HL-60 (cell line): ENCODE data around the gene ACTC1.

Experiments
- DNase-seq, 2 experiments: peaks; one replicate each; pipeline ENCODE4 v3.0.0-alpha.2; 2010 to 2020; ENCODE audit warnings: low read depth in 1 of 2, low spot score in 1 of 2
- H3K27ac ChIP-seq: fragments of 250-450 bp; sonication (Bioruptor Pico); replicated peaks from 2 replicates; pipeline ENCODE4 v1.5.1; 2020; ENCODE audit warnings: mild to moderate bottlenecking, moderate library complexity
- H3K27me3 ChIP-seq: fragments of 250-450 bp; sonication (Bioruptor Pico); 2 replicates; pipeline ENCODE4 v1.5.1; 2021; ENCODE audit warnings: mild to moderate bottlenecking, moderate library complexity; ENCODE audit not compliant: insufficient read depth, poor library complexity, severe bottlenecking
- H3K4me3 ChIP-seq: replicated peaks from 2 replicates; pipeline ENCODE4 v1.5.1; 2011; ENCODE audit warnings: mild to moderate bottlenecking, control low read depth, low read length; ENCODE audit not compliant: insufficient read depth
- GABPA ChIP-seq: IDR thresholded peaks from 2 replicates; pipeline ENCODE4 v1.6.1; 2012; ENCODE audit warnings: low read depth
- POLR2AphosphoS5 ChIP-seq: IDR thresholded peaks from 2 replicates; pipeline ENCODE4 v1.6.1; 2012; ENCODE audit warnings: low read depth
- SPI1 ChIP-seq: IDR thresholded peaks from 2 replicates; pipeline ENCODE4 v1.6.1; 2012; ENCODE audit warnings: low read depth, mild to moderate bottlenecking, borderline replicate concordance
- TF ChIP-seq, protein P1 (sequence below): IDR thresholded peaks from 2 replicates; pipeline ENCODE4 v1.6.1; 2012; ENCODE audit warnings: low read depth; ENCODE audit not compliant: insufficient replicate concordance
- TF ChIP-seq, protein P2 (sequence below): IDR thresholded peaks from one replicate; pipeline ENCODE4 v1.5.1; 2011; ENCODE audit warnings: low read length, control low read depth, inconsistent platforms; ENCODE audit not compliant: insufficient read depth

The ACTC1 gene

DNA sequence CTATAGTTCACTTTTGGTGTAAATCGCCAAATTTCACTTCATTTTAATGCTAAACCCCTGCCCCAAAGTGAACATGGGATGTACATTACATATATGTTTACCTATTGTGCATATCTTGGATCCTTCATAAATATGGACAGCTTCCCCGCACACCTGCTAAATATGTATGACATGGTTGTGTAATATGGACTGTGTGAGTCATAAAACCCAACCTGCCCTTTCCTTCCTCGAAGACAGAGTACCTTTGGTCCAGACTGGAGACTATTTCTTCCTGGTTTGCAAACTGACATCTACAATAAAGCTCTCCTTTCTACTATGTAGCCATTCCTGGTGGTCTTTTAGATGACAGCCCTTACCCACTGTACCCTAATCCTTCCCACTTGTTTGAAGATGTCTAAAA lies 12.4 kb downstream of the ACTC1 start:
- Histone ChIP-seq H3K27ac (no peak overlapping the region), H3K4me3 (no peak overlapping the region), H3K27me3 (no peaks in the 10 kb centered on the region)
- TF ChIP-seq, protein P1, sequence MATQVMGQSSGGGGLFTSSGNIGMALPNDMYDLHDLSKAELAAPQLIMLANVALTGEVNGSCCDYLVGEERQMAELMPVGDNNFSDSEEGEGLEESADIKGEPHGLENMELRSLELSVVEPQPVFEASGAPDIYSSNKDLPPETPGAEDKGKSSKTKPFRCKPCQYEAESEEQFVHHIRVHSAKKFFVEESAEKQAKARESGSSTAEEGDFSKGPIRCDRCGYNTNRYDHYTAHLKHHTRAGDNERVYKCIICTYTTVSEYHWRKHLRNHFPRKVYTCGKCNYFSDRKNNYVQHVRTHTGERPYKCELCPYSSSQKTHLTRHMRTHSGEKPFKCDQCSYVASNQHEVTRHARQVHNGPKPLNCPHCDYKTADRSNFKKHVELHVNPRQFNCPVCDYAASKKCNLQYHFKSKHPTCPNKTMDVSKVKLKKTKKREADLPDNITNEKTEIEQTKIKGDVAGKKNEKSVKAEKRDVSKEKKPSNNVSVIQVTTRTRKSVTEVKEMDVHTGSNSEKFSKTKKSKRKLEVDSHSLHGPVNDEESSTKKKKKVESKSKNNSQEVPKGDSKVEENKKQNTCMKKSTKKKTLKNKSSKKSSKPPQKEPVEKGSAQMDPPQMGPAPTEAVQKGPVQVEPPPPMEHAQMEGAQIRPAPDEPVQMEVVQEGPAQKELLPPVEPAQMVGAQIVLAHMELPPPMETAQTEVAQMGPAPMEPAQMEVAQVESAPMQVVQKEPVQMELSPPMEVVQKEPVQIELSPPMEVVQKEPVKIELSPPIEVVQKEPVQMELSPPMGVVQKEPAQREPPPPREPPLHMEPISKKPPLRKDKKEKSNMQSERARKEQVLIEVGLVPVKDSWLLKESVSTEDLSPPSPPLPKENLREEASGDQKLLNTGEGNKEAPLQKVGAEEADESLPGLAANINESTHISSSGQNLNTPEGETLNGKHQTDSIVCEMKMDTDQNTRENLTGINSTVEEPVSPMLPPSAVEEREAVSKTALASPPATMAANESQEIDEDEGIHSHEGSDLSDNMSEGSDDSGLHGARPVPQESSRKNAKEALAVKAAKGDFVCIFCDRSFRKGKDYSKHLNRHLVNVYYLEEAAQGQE = no peak
- TF ChIP-seq GABPA (no peak), SPI1 (no peak), POLR2AphosphoS5 (no peak)
- DNase-seq = no peak

DNA sequence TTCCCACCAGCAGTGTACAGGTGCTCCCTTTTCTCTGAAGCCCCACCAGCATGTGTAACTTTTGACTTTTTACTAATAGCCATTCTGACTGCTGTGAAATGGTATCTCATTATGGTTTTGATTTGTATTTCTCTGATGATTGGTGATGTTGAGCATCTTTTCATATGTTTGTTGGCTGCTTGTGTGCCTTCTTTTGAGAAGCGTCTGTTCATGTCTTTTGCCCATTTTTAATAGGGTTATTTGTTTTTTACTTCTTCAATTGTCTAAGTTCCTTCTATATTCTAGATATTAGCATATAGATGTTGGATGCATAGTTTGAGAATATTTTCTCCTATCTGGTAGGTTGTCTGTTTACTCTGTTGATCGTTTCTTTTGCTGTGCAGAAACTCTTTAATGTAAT lies 14.6 kb downstream of the ACTC1 start:
- no peak overlapping the region for H3K27ac ChIP-seq
- no peaks in the 10 kb centered on the region for H3K27me3 ChIP-seq
- H3K4me3 ChIP-seq = no peak overlapping the region
- TF ChIP-seq, protein P1 = no peak
- TF ChIP-seq, protein P2, sequence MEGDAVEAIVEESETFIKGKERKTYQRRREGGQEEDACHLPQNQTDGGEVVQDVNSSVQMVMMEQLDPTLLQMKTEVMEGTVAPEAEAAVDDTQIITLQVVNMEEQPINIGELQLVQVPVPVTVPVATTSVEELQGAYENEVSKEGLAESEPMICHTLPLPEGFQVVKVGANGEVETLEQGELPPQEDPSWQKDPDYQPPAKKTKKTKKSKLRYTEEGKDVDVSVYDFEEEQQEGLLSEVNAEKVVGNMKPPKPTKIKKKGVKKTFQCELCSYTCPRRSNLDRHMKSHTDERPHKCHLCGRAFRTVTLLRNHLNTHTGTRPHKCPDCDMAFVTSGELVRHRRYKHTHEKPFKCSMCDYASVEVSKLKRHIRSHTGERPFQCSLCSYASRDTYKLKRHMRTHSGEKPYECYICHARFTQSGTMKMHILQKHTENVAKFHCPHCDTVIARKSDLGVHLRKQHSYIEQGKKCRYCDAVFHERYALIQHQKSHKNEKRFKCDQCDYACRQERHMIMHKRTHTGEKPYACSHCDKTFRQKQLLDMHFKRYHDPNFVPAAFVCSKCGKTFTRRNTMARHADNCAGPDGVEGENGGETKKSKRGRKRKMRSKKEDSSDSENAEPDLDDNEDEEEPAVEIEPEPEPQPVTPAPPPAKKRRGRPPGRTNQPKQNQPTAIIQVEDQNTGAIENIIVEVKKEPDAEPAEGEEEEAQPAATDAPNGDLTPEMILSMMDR = no peak
- DNase-seq = no peak

GRCh38 chr15:34776606-34777105 lies 18.7 kb downstream of the ACTC1 start:
- TF ChIP-seq, protein P1 = no peak
- no peak for TF ChIP-seq SPI1
- TF ChIP-seq POLR2AphosphoS5 = no peak
- TF ChIP-seq GABPA = no peak
- TF ChIP-seq, protein P2 = no peak
- no peak overlapping the region for H3K27ac ChIP-seq
- H3K27me3 ChIP-seq = no peaks in the 10 kb centered on the region
- DNase-seq = no peak
- no peak overlapping the region for H3K4me3 ChIP-seq

DNA sequence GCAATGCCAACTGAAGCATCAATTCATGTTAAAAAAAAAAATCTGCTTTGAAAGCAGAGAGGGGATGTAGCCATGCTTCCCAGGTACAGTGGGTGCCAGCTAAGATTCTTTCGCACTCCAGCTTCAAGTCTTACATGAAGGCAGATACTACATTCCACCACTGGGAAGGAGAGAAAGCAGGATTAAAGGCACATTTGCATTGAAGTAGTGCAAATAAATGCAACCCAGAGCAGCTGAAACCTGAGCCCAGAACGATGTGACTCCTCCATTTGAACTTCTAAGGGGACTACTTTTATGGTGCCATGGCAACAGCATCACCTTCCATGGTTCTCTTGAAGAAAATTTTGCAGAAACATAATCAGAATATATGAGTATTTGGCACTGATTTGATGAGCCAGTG lies 21.4 kb downstream of the ACTC1 start:
- Histone ChIP-seq H3K27ac (no peak overlapping the region), H3K4me3 (no peak overlapping the region), H3K27me3 (peaks cover 4% of the 10 kb centered on the region)
- TF ChIP-seq SPI1 (no peak), GABPA (no peak), POLR2AphosphoS5 (no peak)
- TF ChIP-seq, protein P2 = no peak
- TF ChIP-seq, protein P1 = no peak
- DNase-seq = no peak
